GM18870 (cell line): ENCODE results near the gene MMP14.

ENCODE experiments used
- ATAC-seq: cut with Tn5 transposase; IDR thresholded peaks from one replicate; pipeline ENCODE4 v1.9.1; 2021; ENCODE audit warnings: moderate library complexity; ENCODE audit not compliant: unreplicated experiment

The MMP14 gene

GRCh38 chr14:22813145-22813544, 23.2 kb upstream of the MMP14 start:
- ATAC-seq = no peak

- ATAC-seq = no peak
Measured at GRCh38 chr14:22814373-22814772, 22.0 kb upstream of the MMP14 start.

- ATAC-seq = no peak
Measured at GRCh38 chr14:22814941-22815713, 21.3 kb upstream of the MMP14 start, which contains the start of gene SLC7A7. Gene SLC7A7 (minus strand): TSS chr14:22815435. CDS start chr14:22813398, 2,037 bp downstream.

- peak; percentile 42 for ATAC-seq
Measured at GRCh38 chr14:22819151-22819988, 17.0 kb upstream of the MMP14 start.

- no peak for ATAC-seq
Measured at GRCh38 chr14:22820731-22821130, 15.7 kb upstream of the MMP14 start.

- no peak for ATAC-seq
Measured at GRCh38 chr14:22821193-22822015, 15.0 kb upstream of the MMP14 start.

GRCh38 chr14:22822016-22822570, 14.3 kb upstream of the MMP14 start:
- ATAC-seq = no peak

- no peak for ATAC-seq
Measured at GRCh38 chr14:22822571-22823098, 13.8 kb upstream of the MMP14 start.

- ATAC-seq = no peak
Measured at GRCh38 chr14:22824711-22825359, 11.6 kb upstream of the MMP14 start.

- ATAC-seq = peak; percentile 4
Measured at GRCh38 chr14:22829076-22829660, 7.2 kb upstream of the MMP14 start.

- ATAC-seq = peak; percentile 72
Measured at GRCh38 chr14:22829661-22830442, 6.5 kb upstream of the MMP14 start, which contains the start of gene MRPL52. Gene MRPL52 (plus strand): TSS chr14:22829887. CDS start chr14:22829913, 26 bp downstream.

- ATAC-seq = no peak
Measured at GRCh38 chr14:22830443-22831010, 5.9 kb upstream of the MMP14 start.

- ATAC-seq = no peak
Measured at GRCh38 chr14:22835505-22835904, 880 bp upstream of the MMP14 start.

GRCh38 chr14:22837114-22837749, 847 bp downstream of the MMP14 start:
- no peak for ATAC-seq

- ATAC-seq = no peak
Measured at GRCh38 chr14:22837750-22838538, 1.6 kb downstream of the MMP14 start.

- ATAC-seq = no peak
Measured at GRCh38 chr14:22838631-22839041, 2.3 kb downstream of the MMP14 start.

- ATAC-seq = no peak
Measured at GRCh38 chr14:22839159-22839779, 2.9 kb downstream of the MMP14 start.
